WERI-Rb-1 (cell line): ENCODE measurements around the gene GRIN2D.

Source experiments
- DNase-seq: peaks from one replicate; pipeline ENCODE4 v3.0.0-alpha.2; 2020
- H3K27ac ChIP-seq: fragments of 250-450 bp; sonication (Bioruptor Pico); 2 replicates; pipeline ENCODE4 v1.5.1; 2020; ENCODE audit warnings: mild to moderate bottlenecking, moderate library complexity
- H3K27me3 ChIP-seq: fragments of 250-450 bp; sonication (Bioruptor Pico); 2 replicates; pipeline ENCODE4 v1.5.1; 2021; ENCODE audit warnings: mild to moderate bottlenecking, low read depth, moderate library complexity; ENCODE audit not compliant: insufficient read depth, severe bottlenecking
- H3K36me3 ChIP-seq: fragments of 250-450 bp; sonication (Bioruptor Pico); 2 replicates; pipeline ENCODE4 v1.5.1; 2020; ENCODE audit warnings: mild to moderate bottlenecking, moderate library complexity
- H3K4me3 ChIP-seq: 2 replicates; pipeline ENCODE4 v1.5.1; 2011; ENCODE audit warnings: low read depth, mild to moderate bottlenecking, control low read depth, low read length
- H3K9me3 ChIP-seq: fragments of 250-450 bp; sonication (Bioruptor Pico); 2 replicates; pipeline ENCODE4 v1.5.1; 2021; ENCODE audit warnings: mild to moderate bottlenecking, moderate library complexity; ENCODE audit not compliant: severe bottlenecking
- CTCF ChIP-seq: IDR thresholded peaks from 2 replicates; pipeline ENCODE4 v1.5.1; 2011; ENCODE audit warnings: low read depth, mild to moderate bottlenecking, control low read depth, inconsistent platforms, low read length

Gene GRIN2D

GRCh38 chr19:48359123-48359522 lies 34.3 kb upstream of the GRIN2D start:
- Histone ChIP-seq H3K4me3 (no peak overlapping the region), H3K27me3 (no peaks in the 10 kb centered on the region), H3K9me3 (peaks cover 1% of the 10 kb centered on the region), H3K36me3 (no peaks in the 10 kb centered on the region), H3K27ac (no peak overlapping the region)
- no peak for TF ChIP-seq CTCF
- DNase-seq = no peak

GRCh38 chr19:48361912-48362311 lies 31.6 kb upstream of the GRIN2D start:
- Histone ChIP-seq H3K36me3 (no peaks in the 10 kb centered on the region), H3K9me3 (peaks cover 7% of the 10 kb centered on the region), H3K27ac (no peak overlapping the region), H3K27me3 (no peaks in the 10 kb centered on the region), H3K4me3 (no peak overlapping the region)
- no peak for DNase-seq
- no peak for TF ChIP-seq CTCF

DNA sequence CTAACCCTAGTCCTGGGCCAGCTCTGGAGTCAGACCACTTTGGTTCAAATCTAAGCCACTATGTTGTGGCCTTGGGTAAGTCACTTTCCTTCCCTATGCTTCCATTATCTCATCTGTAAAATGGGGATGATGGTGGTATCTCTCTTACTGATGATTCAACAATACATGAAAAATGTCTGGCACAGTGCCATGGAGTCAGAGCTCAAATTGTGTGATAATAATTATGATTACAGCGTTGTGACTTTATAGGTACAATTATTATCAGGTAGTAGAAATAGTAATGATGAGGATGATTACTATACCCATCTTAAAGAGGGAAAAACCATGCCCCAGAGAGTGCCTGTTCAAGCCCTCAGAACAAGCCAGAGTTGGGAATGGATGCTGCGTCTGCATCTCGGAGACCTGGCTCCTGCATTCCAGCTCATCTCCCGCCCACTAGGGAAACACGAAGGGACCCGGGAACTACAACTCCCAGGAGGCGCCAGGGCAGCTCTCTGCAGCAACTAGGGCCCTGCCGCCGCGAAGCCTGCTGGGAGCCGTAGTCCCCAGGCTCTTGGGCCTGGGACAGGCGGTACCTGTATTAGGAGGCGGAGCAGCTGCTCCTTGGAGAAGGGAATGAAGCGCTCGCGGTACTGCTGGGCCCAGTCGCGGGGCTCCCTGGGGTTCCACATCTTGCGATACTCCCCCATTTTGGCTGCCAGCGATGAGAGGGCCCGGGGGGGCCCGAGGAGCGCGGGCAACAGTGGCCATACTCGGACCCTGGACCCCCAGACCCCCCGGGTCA lies 30.6 kb upstream of the GRIN2D start:
- H3K4me3 ChIP-seq = peak overlapping the region; percentile 52
- no peak for TF ChIP-seq CTCF
- H3K27me3 ChIP-seq = no peaks in the 10 kb centered on the region
- no peaks in the 10 kb centered on the region for H3K36me3 ChIP-seq
- peak; percentile 94 for DNase-seq
- peak overlapping the region; percentile 81 for H3K27ac ChIP-seq
- H3K9me3 ChIP-seq = peaks cover 7% of the 10 kb centered on the region

DNA sequence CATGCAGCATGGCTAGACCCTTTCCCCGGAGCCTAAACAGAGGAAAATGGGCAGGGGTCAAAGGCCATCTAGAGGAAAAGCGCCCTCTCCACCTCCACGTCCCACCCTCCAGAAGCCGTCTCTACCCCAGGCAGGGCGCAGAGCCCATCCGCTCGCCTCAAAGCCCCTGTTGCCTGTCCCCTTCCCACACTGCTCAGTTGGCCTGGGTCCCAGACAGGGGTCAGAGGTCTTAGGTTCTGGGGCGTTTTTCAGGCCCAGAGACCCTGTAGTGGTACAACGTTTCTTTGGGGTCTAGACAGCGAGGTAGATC lies 30.0 kb upstream of the GRIN2D start:
- Histone ChIP-seq H3K27me3 (no peaks in the 10 kb centered on the region), H3K9me3 (peaks cover 7% of the 10 kb centered on the region)
- no peak for DNase-seq

DNA sequence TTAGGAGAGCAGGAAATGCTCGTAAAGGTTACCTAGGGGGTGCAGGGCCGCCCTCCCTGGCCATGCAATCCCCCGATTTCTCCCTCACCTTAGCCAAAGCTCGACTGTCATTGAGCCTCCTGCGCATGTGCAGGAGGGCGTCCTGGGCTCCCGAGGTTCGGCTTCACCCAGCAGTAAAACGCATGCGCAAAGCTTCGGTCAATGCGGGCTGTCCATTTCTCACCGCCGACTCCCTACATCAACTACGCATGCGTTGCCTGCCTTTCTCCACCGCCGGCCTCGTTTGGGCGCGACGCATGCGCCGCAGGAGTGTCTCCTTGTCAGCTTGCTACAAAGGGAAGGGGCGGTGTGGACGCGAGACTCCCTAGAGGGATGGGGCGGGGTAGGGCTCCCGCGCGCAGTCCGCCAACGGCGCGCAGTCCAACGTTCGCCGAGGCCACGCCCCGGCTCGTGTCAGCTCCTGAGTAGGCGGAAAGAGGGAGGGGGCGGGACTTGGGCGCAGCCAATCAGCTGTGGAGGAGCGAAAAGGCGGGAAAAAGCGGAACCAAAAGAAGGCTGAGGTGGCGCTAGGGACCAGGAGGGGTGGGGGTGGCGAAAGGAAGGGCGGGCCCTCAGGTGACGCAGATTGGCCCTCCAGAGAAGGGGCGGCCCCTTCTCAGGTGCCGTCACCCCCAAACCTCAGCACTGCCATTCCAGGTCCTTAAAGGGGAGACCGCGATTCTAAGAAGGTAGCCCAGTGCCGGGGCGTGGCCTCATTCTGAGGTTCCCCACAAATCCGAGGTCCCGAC lies 29.5 kb upstream of the GRIN2D start, which contains the start of the genes SYNGR4 and TMEM143:
SYNGR4 (plus strand) TSS at position 558 of the 788 bp plus-strand sequence. CDS start 1,476 bp downstream, outside the sequence.
TMEM143 (minus strand) TSS at position 131 of the 788 bp plus-strand sequence; CDS start at position 111, 20 bp downstream.
- H3K9me3 ChIP-seq = peaks cover 7% of the 10 kb centered on the region
- TF ChIP-seq CTCF = no peak
- DNase-seq = peak; percentile 94
- no peaks in the 10 kb centered on the region for H3K36me3 ChIP-seq
- H3K4me3 ChIP-seq = peak within 1 kb of the TSS; percentile 52
- no peaks in the 10 kb centered on the region for H3K27me3 ChIP-seq
- H3K27ac ChIP-seq = peak within 1 kb of the TSS; percentile 81

More for the DNA sequence above, 30.0 kb upstream of the GRIN2D start:
- no peak for TF ChIP-seq CTCF
- no peaks in the 10 kb centered on the region for H3K36me3 ChIP-seq
- peak overlapping the region; percentile 81 for H3K27ac ChIP-seq
- peak overlapping the region; percentile 52 for H3K4me3 ChIP-seq
